ENCODE results near the gene ULK2.
"Not testable (repeated sequence)": the region's sequence is repeated elsewhere in the genome, so short reads cannot be mapped to it uniquely, and the experiment has no call there.

Gene ULK2

GRCh38 chr17:19865021-19865420 lies 2.7 kb downstream of the ULK2 start:
- DNase-seq (ENCODE audit: low spot score): no peak

DNA sequence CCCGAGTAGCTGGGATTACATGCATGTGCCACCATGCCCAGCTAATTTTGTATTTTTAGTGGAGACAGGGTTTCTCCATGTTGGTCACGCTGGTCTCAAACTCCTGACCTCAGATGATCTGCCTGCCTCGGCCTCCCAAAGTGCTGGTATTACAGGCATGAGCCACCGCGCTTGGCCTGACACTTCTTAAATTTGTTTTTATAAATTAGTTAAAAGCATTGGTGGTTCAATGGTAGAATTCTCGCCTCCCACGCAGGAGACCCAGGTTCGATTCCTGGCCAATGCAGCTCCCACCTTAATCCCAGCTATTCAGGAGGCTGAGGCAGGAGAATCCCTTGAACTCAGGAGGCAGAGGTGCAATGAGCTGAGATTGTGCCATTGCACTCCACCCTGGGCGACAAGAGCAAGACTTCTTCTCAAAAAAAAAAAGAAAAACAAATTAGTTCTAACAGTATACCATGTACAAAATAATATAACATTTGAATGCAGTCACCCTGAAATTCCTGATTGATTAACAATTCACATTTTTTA lies 7.0 kb downstream of the ULK2 start:
- not testable (repeated sequence) for DNase-seq (ENCODE audit: low spot score)

- no peak for DNase-seq (ENCODE audit: low spot score)
Measured at GRCh38 chr17:19857640-19858039, 10.1 kb downstream of the ULK2 start.

DNA sequence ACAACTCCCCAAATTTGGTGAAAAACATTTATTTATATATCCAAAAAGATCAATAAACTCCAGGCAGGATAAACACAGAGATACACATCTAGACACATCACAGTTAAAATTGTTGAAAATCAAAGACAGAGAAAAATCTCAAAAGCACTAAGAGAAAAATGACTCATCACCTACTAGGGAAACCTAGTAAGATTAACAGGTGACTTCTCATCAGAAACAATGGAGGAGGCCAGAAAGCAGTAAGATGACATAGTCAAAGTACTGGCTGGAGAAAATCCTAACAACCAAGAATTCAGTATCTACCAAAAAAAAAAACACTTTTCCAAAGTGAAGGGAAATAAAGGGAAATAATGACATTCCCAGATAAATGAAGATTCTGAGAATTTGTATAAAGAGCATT lies 33.8 kb downstream of the ULK2 start:
- no peak for DNase-seq (ENCODE audit: low spot score)

DNA sequence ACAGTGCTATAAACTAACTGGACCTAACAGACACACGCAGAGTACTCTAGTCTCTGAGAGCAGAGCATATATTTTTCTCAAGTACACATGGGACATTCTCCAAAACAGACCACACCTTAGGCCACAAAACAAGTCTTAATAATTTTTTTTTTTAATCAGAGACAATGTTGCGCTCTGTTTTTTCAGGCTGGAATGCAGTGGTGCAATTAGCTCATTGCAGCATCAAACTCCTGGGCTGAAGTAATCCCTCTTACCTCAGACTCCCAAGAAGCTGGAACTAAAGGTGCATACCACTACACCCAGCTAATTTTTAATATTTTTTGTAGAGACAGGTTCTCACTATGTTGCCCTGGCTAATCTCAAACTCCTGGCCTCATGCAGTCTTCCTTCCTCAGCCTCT lies 37.7 kb downstream of the ULK2 start:
- no peak for DNase-seq (ENCODE audit: low spot score)

- DNase-seq (ENCODE audit: low spot score): no peak
Measured at GRCh38 chr17:19812407-19812806, 55.3 kb downstream of the ULK2 start.

GRCh38 chr17:19805006-19805405 lies 62.7 kb downstream of the ULK2 start:
- DNase-seq (ENCODE audit: low spot score): no peak

GRCh38 chr17:19800571-19800970 lies 67.2 kb downstream of the ULK2 start:
- no peak for DNase-seq (ENCODE audit: low spot score)

DNA sequence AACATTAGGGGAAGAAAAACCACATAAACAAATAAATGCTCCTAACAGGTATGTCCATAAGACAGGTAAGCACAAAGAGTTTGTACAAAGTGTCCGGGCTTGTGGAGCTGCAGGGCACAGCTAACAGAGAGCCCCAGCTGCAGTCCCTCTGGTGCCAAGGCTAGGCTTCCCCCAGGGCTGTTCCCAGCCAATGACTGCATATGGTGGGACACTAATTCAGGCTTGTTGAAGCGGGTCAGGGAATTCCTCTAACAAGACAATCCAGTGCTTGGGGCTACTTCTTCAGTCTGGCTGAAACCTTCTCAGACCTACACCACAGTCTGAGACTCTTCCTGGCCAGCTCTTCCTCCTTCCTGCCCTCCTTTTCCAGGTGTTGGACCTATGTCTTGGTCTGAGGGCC lies 67.9 kb downstream of the ULK2 start:
- no peak for DNase-seq (ENCODE audit: low spot score)

GRCh38 chr17:19796457-19796856 lies 71.3 kb downstream of the ULK2 start:
- no peak for DNase-seq (ENCODE audit: low spot score)

DNA sequence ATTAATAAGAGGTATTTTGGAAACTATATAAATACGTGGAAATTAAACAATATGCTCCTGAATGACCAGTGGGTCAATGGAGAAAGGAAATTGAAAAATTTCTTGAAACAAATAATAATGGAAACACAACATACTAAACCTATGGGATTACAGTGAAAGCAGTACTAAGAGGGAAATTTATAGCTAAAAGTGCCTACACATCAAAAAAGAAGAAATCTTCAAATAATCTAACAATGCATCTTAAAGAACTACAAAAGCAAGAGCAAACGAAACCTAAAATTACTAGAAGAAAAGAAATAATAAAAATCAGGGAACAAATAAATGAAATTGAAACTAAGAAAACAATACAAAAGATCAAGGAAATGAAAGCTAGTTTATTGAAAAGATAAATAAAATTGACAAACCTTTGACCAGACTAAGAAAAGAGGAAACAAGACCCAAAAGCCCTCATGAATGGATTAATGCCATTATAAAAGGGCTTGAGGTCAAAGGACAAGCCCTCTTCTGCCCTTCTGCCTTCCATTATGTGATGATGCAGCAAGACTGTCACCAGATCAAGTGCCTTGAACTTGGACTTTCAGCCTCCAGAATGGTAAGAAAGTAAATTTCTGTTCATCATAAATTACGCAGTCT lies 75.7 kb downstream of the ULK2 start:
- no peak for DNase-seq (ENCODE audit: low spot score)

- DNase-seq (ENCODE audit: low spot score): no peak
Measured at GRCh38 chr17:19787733-19788357, 79.9 kb downstream of the ULK2 start.

- DNase-seq (ENCODE audit: low spot score): no peak
Measured at GRCh38 chr17:19785854-19786253, 81.9 kb downstream of the ULK2 start.

- DNase-seq (ENCODE audit: low spot score): no peak
Measured at GRCh38 chr17:19781488-19782458, 86.0 kb downstream of the ULK2 start.

DNA sequence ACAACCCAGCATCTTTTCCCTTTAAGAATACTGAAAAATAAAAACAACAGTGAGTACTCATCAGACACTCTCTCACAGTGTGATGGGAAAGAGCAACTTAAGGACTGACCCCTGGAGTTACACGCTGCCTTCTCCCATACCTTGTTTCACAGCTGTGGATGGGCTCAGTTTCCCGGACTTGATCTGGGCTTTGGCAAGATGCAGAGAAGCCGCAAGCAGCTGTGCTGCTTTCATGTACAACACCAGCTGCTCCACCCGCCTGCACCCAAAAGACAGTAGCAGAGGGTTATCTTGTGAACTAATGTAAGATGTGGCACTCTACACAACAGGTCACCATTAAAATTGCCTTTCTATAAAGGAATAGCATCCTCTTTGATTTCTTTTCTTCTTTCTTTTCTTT lies 86.9 kb downstream of the ULK2 start:
- no peak for DNase-seq (ENCODE audit: low spot score)

GRCh38 chr17:19773534-19773933 lies 94.2 kb downstream of the ULK2 start:
- no peak for DNase-seq (ENCODE audit: low spot score)

- DNase-seq (ENCODE audit: low spot score): no peak
Measured at GRCh38 chr17:19771971-19772630, 95.6 kb downstream of the ULK2 start.

DNA sequence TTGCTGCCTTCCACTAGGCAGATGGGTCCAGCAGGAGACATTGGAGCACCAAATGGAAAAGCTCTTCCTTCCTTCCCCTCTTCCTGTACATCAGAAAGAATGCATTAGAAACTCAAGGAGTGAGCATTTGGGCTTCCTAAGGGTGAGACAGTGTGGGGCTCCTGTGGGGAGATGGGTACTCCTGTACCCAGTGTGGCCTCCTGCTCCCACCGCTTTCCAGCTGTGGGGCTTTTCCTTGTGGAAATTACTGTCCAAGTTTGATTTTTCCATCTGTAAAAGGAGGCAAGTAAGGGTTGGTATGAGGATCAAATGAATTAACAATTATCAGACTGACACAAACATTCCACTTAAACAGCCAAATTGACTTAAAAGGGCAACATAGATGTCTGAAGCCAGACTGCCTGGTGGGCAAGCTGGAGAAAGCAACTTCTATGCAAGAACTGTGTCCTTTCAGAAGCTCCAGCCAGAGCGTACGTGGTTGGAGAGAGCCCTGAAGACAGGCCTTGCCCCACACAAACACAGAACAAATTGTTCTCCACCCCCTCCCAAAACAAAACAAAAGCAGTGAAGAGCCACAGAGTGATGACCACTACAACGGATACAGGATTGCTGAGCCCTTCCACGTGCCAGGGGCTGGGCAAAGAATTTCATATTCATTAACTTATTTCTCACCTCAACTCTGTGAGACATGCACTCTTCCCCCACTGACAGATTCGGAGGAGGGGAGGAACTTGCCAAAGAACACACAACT lies 96.6 kb downstream of the ULK2 start:
- no peak for DNase-seq (ENCODE audit: low spot score)

DNA sequence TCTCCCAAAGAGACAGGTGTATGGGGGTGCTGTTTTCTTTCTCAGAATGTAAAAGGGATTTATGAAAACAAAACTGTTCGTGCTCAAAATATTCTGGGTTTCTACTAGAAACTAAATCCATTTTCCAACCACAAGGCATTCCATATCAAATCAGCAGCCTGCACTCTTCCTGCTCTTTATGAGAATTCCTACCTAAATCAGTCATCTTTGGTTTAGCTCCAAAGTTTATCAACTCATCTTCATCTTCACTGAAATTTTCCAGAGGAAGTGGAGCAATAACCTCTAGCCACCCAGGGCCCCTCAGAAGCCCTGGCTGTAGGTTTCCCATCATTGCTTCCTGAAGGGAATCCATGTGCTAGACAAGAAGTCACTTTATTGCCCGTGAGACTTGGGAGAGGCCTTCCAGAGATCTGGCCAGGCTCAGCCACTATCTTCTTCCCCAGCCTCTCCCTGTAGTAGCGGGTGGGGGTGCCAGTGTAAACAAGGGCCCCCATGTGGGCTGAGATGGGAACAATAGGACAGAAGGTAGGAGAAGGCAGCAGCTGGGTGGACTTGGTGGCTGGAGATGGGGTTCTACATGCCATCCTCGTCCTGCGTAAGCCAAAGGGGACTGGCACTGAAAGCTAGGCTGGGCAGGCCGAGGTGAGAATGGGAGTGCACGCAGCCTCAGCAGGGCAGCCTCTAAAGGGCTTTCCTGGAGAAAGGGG lies 97.6 kb downstream of the ULK2 start:
- DNase-seq (ENCODE audit: low spot score): no peak

GRCh38 chr17:19768046-19768782 lies 99.5 kb downstream of the ULK2 start:
- no peak for DNase-seq (ENCODE audit: low spot score)
